ENCODE results near the gene GCH1.

DNA sequence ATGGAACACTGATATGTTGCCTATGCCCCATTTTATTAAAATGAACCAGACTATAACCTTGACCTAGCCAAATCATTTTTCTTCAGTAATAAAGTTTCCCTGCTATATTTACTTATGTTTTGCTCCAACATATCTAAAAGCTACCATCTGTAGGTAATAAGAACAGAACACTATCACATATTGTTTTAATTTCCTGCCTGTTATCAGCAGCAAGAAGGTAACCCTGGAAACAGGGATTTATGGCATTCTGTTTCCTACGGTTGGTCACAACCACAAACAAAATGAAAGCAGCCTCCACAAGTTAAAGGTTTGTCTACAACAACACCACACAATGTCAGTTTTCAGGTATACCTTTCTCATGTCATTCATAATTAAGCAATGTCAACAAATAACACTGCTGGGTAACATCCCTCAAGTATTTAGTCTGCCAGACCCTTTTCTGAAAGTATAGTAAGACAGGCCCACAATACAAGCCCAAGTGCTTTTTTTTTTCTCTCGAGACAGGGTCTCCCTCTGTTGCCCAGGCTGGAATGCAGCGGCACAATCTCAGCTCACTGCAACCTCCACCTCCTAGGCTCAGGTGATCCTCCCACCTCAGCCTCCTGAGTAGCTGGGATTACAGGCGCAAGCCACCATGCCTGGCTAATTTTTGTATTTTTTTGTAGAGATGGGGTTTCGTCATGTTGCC is 25.5 kb downstream of the GCH1 start:
- TF ChIP-seq GATA3 (IDR thresholded peaks at IDR 0.05; ENCODE audit: low read depth, low read length) (peak; percentile 77), GATA2 (IDR thresholded peaks at IDR 0.05; ENCODE audit: low read depth, low read length) (peak; percentile 82)
